AG09309 (cell line): ENCODE results near the gene TFG.

Experiments used
- DNase-seq: peaks from one replicate; pipeline ENCODE4 v3.0.0-alpha.2; 2010; ENCODE audit warnings: low read depth
- H3K4me3 ChIP-seq: 2 replicates; pipeline ENCODE4 v1.5.1; 2011; ENCODE audit warnings: mild to moderate bottlenecking, low read depth, low read length, moderate library complexity; ENCODE audit not compliant: control insufficient read depth
- CTCF ChIP-seq: IDR thresholded peaks from 2 replicates; pipeline ENCODE4 v1.5.1; 2011; ENCODE audit warnings: mild to moderate bottlenecking, low read depth, low read length, inconsistent platforms; ENCODE audit not compliant: insufficient read depth, control insufficient read depth; ENCODE audit errors: missing control alignments

Gene TFG

GRCh38 chr3:100748220-100748619 is 38.9 kb downstream of the TFG start:
- H3K4me3 ChIP-seq = no peak overlapping the region
- no peak for DNase-seq
- TF ChIP-seq CTCF = no peak

DNA sequence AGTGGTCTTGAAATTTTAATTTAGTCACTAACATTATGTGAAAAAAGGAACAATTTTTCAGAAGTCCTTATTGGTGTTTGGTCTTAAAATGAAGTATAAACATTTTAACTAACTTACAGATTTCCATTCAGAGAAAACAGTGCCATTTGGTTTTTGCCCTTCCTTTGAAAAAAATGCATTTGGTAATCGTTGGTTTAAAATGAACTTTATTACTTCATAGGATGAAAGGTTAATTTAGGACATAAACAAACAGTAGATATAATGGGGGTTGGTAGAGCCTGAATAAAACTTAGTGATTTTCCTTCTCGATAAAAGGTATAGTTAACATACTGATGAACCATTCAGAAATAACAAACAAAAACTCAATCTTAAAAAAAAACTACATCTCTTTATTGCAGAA is 39.7 kb downstream of the TFG start:
- no peak for TF ChIP-seq CTCF
- H3K4me3 ChIP-seq = no peak overlapping the region
- DNase-seq = no peak

DNA sequence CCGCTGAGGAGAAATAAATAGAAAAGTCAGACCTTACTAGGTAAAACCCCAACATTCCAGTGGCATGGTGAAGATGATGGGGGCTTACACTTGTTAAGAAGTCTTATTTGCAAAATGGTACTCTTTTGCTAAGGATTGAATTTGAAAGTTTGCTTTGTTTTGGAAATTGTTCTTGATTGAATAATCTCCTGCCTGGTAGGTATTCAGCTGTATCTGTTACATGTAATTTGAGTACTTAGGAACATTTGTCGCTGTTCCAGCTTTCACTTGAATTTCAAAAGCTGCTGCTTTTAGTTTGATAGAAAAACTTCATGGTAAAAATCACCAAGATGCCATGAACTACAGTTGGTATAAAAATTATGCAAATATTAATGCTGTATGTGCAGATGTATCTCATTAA is 44.6 kb downstream of the TFG start:
- no peak for DNase-seq
- TF ChIP-seq CTCF = no peak
- H3K4me3 ChIP-seq = no peak overlapping the region

DNA sequence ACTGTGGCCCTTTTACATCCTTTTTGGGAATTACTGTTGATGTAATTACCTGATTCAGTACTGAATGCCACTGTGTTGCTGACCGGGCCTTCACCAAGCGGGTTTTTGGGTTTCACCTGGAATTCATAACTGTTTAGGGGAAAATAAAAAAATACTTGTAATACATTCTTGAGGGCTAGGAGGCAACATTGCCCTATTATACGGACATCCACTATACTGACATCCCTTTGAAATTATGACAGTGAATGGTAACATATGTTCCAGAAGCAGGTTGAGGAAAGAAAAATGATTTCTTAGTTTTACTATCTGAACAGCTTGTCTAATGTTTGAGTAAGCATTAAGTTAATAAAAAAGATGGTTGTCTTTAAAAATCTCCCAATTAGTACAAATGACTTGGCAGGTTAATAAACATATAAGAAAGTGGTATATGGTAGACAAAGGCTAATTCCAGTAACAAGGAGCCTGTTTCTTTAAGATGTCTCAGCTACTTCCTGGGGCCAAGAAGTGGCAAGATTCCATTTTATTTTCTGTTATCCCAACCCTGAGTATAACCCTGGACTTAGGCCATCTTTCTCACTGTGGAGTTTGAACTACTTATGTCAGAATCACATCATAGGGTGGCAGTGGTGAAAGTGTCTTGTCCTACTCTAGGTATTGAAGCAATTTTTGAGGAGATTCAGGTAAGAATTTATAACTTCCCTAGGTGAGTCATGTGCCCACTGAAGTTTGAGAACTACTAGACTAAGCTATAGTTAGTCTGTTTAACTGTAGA is 45.5 kb downstream of the TFG start:
- H3K4me3 ChIP-seq = no peak overlapping the region
- no peak for TF ChIP-seq CTCF
- DNase-seq = no peak

DNA sequence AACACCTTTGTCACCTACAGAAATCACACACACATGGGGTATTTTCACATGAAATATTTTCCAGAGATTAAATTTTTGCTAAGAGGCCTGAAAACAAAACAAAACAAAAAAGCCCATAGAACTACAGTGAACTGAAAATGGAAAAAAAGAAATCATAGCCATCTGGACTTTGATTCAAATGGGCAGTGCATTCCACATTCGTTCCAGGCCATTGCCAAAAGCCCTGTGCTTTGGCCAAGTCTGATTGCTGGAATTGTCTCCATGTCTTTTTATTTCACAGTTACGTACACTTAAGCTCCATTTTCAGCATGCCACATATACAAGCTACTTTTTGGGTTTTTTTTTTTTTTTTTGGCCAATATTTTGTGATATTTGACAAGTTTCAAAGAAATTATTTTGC is 47.1 kb downstream of the TFG start:
- DNase-seq = no peak
- no peak for TF ChIP-seq CTCF
- H3K4me3 ChIP-seq = no peak overlapping the region

DNA sequence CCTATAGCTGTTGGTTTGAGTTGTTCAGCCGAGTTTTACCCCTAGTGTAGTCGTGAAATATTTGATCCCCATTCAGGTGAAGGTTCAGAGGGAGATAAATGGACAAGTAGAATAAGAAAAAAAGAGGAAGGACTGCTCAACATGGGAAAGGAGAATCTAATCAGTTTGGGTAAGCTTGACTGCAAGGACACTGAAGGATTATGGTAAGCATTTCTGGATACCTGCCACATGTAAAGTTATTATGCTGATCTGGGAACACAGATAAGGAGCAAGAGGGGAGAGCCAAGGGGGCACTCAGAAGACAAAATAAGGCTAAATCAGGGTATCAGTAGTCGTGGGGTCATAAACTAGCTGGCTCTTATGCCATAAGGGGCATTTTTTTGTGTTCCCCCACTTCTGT is 49.9 kb downstream of the TFG start:
- no peak overlapping the region for H3K4me3 ChIP-seq
- no peak for DNase-seq
- no peak for TF ChIP-seq CTCF

GRCh38 chr3:100759950-100760349 is 50.7 kb downstream of the TFG start:
- H3K4me3 ChIP-seq = no peak overlapping the region
- no peak for DNase-seq
- no peak for TF ChIP-seq CTCF
